Stomach smooth muscle (tissue), 2 donors: ENCODE results near the gene ZMYND19.
"Not testable (repeated sequence)": the region's sequence is repeated elsewhere in the genome, so short reads cannot be mapped to it uniquely, and the experiment has no call there.

Source experiments
- H3K27ac ChIP-seq: one replicate; pipeline ENCODE4 v1.7.0; 2013; ENCODE audit warnings: mild to moderate bottlenecking, low read length, inconsistent platforms
- H3K27me3 ChIP-seq, 2 donors: one replicate each; pipeline ENCODE4 v1.7.0; 2013; ENCODE audit warnings: low read length in 2 of 2; ENCODE audit not compliant: insufficient read depth in 2 of 2, control insufficient read depth in 1 of 2
- H3K36me3 ChIP-seq, 2 donors: one replicate each; pipeline ENCODE4 v1.7.0; 2013; ENCODE audit warnings: low read length in 2 of 2; ENCODE audit not compliant: control insufficient read depth in 2 of 2, insufficient read depth in 2 of 2
- H3K4me1 ChIP-seq: one replicate; pipeline ENCODE4 v1.7.0; 2013; ENCODE audit warnings: low read length; ENCODE audit not compliant: control insufficient read depth, insufficient read depth
- H3K4me3 ChIP-seq, 2 donors: one replicate each; pipeline ENCODE4 v1.7.0; 2013; ENCODE audit warnings: low read length in 2 of 2
- H3K9ac ChIP-seq, 2 donors: one replicate each; pipeline ENCODE4 v1.7.0; 2013; ENCODE audit warnings: low read length in 2 of 2, mild to moderate bottlenecking in 1 of 2
- H3K9me3 ChIP-seq, 2 donors: one replicate each; pipeline ENCODE4 v1.7.0; 2013; ENCODE audit warnings: low read length in 2 of 2; ENCODE audit not compliant: control insufficient read depth in 2 of 2
- donor health status: healthy.
- donor health status: Pancreatic carcinoma.

ZMYND19 gene

DNA sequence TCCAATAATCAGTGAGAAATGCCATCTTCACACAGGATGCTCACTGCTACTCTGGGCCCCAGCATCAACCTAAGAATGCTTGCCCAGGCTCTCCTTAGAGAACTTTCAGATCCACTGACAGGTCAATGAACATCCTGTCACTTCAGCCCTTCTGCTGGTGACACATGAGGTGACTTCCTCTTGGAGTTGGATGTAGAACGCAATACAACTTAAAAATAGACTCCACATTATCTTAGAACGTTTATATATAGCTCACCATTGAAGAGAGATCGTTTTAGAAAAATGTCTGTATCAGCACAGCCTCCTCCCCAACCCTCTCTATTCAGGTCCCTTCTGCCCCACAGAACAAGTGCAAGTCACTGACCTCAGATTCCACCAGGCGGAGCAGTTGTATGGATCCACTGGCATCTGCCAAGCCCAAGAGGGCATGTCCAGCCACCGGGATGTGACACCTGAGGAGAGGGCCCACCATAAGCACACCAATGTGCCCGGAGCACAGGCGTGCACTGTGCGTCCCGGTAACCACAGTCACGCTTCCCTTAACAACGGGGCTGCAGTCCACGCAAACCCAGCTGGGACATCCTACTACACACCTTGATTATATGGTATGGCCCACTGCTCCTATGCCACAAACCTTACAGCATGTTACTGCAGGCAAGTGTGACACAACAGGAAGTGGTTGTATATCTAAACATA lies 14.4 kb downstream of the ZMYND19 start:
- H3K9me3 ChIP-seq, result no peaks in the 10 kb centered on the region
- H3K27me3 ChIP-seq, result no peaks in the 10 kb centered on the region
- H3K4me3 ChIP-seq, result no peak overlapping the region
- no peak overlapping the region for H3K9ac ChIP-seq
- H3K27ac ChIP-seq, result no peak overlapping the region
- H3K36me3 ChIP-seq, result peaks cover 24 to 35% of the 10 kb centered on the region in 2 donors
- H3K4me1 ChIP-seq, result peaks cover 32% of the 10 kb centered on the region

- Histone ChIP-seq H3K27ac (no peak overlapping the region), H3K4me1 (peaks cover 32% of the 10 kb centered on the region), H3K36me3 (peaks cover 27 to 33% of the 10 kb centered on the region in 2 donors), H3K9ac (no peak overlapping the region), H3K9me3 (no peaks in the 10 kb centered on the region), H3K4me3 (no peak overlapping the region), H3K27me3 (no peaks in the 10 kb centered on the region)
These were observed 15.0 kb downstream of the ZMYND19 start for GRCh38 chr9:137575364-137575715.

GRCh38 chr9:137574192-137574591 lies 16.1 kb downstream of the ZMYND19 start:
- Histone ChIP-seq H3K9ac (no peak overlapping the region), H3K9me3 (no peaks in the 10 kb centered on the region), H3K36me3 (peaks cover 28 to 33% of the 10 kb centered on the region in 2 donors), H3K4me1 (peaks cover 26% of the 10 kb centered on the region), H3K27me3 (no peaks in the 10 kb centered on the region), H3K4me3 (no peak overlapping the region), H3K27ac (no peak overlapping the region)

GRCh38 chr9:137570566-137570965 lies 19.7 kb downstream of the ZMYND19 start:
- Histone ChIP-seq H3K9me3 (no peaks in the 10 kb centered on the region), H3K36me3 (peaks cover 22 to 29% of the 10 kb centered on the region in 2 donors), H3K9ac (peak overlapping the region in 1 of 2 donors; percentile 21), H3K27me3 (no peaks in the 10 kb centered on the region), H3K4me1 (no peaks in the 10 kb centered on the region), H3K4me3 (no peak overlapping the region), H3K27ac (no peak overlapping the region)

DNA sequence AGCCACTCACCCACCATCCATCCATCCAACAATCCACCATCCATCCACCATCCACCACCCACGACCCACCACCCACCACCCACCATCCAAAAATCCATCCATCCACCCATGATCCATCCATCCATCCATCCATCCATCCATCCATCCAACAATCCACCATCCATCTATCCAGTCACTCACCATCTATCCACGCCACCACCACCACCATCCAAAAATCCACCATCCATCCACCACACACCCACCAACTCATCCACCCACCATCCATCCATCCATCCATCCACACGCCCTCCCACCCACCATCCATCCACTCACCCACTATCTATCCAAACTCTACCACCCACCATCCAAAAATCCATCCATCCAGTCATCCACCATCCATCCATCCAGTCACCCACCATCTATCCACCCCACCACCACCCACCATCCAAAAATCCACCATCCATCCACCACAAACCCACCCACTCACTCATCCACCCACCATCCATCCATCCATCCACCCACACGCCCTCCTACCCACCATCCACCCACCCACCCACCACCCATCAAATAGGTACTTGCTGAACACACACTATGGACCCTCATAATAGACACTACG lies 20.6 kb downstream of the ZMYND19 start:
- Histone ChIP-seq H3K36me3 (peaks cover 22 to 24% of the 10 kb centered on the region in 2 donors), H3K9me3 (no peaks in the 10 kb centered on the region), H3K27me3 (no peaks in the 10 kb centered on the region), H3K4me1 (no peaks in the 10 kb centered on the region), H3K4me3 (no peak overlapping the region), H3K27ac (no peak overlapping the region), H3K9ac (no peak overlapping the region)

DNA sequence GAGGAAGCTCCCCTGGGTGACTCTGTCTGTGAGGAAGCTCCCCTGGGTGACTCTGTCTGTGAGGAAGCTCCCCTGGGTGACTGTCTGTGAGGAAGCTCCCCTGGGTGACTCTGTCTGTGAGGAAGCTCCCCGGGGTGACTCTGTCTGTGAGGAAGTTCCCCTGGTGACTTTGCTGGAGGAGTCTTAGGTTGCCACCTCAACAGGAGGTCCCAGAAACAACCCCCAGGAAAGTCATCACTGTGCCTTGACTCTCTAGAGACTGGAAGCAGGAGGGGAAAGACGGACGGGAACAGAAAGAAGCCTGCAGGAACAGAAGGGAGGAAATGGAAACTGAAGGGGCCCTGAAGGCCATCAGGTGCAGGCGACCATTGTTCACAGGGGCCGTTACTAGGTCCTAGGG lies 21.9 kb downstream of the ZMYND19 start:
- H3K9ac ChIP-seq, H3K9me3 ChIP-seq, H3K27ac ChIP-seq, H3K27me3 ChIP-seq, H3K4me3 ChIP-seq, H3K4me1 ChIP-seq: not testable (repeated sequence)
- peaks cover 29% of the 10 kb centered on the region in 2 donors for H3K36me3 ChIP-seq

DNA sequence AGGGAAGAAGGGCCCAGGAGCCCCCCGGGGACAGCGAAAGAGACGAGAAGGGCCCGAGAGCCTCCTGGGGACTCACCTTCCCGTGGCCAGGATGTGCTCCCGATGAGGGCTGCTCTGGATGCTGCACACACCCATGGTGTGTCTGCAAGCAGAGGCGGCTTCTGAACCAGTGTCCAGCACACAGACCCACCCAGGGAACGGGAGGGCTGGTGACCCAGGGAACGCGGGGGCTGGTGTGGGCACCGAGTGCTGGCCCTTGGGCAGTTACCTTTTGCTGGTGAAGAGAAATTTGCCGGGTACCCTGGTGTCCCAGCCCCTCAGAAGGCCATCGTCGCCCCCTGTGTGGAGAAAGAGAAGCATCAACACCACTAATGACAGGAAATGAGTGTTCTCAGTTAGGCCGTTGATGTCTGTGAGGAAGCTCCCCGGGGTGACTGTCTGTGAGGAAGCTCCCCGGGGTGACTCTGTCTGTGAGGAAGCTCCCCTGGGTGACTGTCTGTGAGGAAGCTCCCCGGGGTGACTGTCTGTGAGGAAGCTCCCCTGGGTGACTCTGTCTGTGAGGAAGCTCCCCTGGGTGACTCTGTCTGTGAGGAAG lies 25.4 kb downstream of the ZMYND19 start:
- Histone ChIP-seq H3K27me3 (no peaks in the 10 kb centered on the region), H3K36me3 (peaks cover 19 to 23% of the 10 kb centered on the region in 2 donors), H3K27ac (no peak overlapping the region), H3K4me1 (no peaks in the 10 kb centered on the region), H3K9me3 (no peaks in the 10 kb centered on the region), H3K9ac (no peak overlapping the region), H3K4me3 (no peak overlapping the region)

DNA sequence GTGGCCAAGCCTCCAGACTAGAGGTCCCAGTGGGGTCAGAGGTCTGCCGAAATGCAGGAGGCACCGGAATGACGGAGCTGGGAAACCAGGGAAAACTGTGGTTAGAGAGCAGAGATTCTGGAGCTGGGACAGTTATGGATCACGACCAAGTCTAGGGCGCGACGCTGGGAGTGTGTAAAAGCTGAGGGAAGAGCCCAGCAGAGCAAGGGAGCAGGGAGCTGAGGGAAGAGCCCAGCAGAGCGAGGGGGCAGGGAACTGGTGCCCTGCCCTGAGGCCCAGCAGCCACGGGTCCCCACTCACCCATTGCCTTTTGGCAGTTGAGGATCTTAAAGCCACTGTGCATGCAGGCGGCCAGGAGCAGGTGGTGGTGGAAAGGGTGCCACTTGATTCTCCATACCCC lies 26.2 kb downstream of the ZMYND19 start:
- no peak overlapping the region for H3K9ac ChIP-seq
- H3K27me3 ChIP-seq, result no peaks in the 10 kb centered on the region
- H3K27ac ChIP-seq, result no peak overlapping the region
- H3K36me3 ChIP-seq, result peaks cover 19 to 25% of the 10 kb centered on the region in 2 donors
- H3K4me1 ChIP-seq, result no peaks in the 10 kb centered on the region
- H3K4me3 ChIP-seq, result no peak overlapping the region
- H3K9me3 ChIP-seq, result no peaks in the 10 kb centered on the region

DNA sequence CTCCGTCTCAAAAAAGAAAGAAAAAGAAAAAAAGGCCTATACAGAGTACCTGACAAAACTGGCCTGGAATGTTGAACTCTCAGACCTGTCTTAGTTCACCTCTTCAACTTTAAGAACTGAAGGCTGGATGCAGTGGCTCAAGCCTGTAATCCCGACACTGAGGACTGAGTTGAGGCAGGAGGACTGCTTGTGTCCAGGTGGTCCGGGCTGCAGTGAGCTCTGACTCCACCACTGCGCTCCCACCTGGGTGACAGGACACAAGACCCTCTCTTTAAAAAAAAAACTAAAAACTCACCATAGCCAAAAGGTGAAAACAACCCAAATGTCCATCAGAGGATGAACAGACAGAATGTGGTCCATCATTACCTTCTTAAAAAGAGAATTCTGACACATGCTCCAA lies 32.2 kb downstream of the ZMYND19 start:
- H3K9me3 ChIP-seq, result no peaks in the 10 kb centered on the region
- no peak overlapping the region for H3K27ac ChIP-seq
- no peaks in the 10 kb centered on the region for H3K27me3 ChIP-seq
- H3K4me3 ChIP-seq, result no peak overlapping the region
- peaks cover 18 to 28% of the 10 kb centered on the region in 2 donors for H3K36me3 ChIP-seq
- no peak overlapping the region for H3K9ac ChIP-seq
- H3K4me1 ChIP-seq, result peaks cover 5% of the 10 kb centered on the region

GRCh38 chr9:137556069-137556838 lies 34.1 kb downstream of the ZMYND19 start:
- no peak overlapping the region for H3K4me3 ChIP-seq
- peaks cover 15 to 25% of the 10 kb centered on the region in 2 donors for H3K36me3 ChIP-seq

More at GRCh38 chr9:137556069-137556838, 34.1 kb downstream of the ZMYND19 start:
- Histone ChIP-seq H3K9me3 (no peaks in the 10 kb centered on the region), H3K9ac (no peak overlapping the region), H3K27ac (no peak overlapping the region), H3K4me1 (peaks cover 12% of the 10 kb centered on the region), H3K27me3 (no peaks in the 10 kb centered on the region)
